ENCODE measurements around the gene COL11A2. TPM values are rescaled to one million over a fixed set of nuclear protein-coding genes. Genes with fewer than 3 reads are reported as not detected.

The COL11A2 gene
- total and polyA plus RNA-seq, 2 of the 13 experiments (the other 11 are each of a cell fraction or from before 2014, with no cell fraction given) = 0.55 TPM

GRCh38 chr6:33204415-33205190 is 12.3 kb upstream of the COL11A2 start, which contains the start of gene HSD17B8 (continued):
- TF ChIP-seq TFE3 (CRISPR knock-in tag; IDR thresholded peaks at IDR 0.05) (no peak), SMAD3 (CRISPR knock-in tag; IDR thresholded peaks at IDR 0.05) (no peak), ARNTL (CRISPR knock-in tag; IDR thresholded peaks at IDR 0.05) (peak; percentile 48; the same call in 1 of the 2 replicates), ZNF142 (CRISPR knock-in tag; IDR thresholded peaks at IDR 0.05) (peak; percentile 54; the same call in 1 of the 2 replicates), LCORL (IDR thresholded peaks at IDR 0.05) (no peak), LCORL (CRISPR knock-in tag; IDR thresholded peaks at IDR 0.05) (peak; percentile 79), RNF219 (CRISPR knock-in tag; IDR thresholded peaks at IDR 0.05) (no peak), NRL (CRISPR knock-in tag; IDR thresholded peaks at IDR 0.05; ENCODE audit: borderline replicate concordance) (no peak), ZNF414 (CRISPR knock-in tag; IDR thresholded peaks at IDR 0.05) (peak; percentile 62; the same call in 1 of the 2 replicates), ZNF343 (CRISPR knock-in tag; IDR thresholded peaks at IDR 0.05) (peak; percentile 89; the same call in 1 of the 2 replicates), CHD2 (IDR thresholded peaks at IDR 0.05; ENCODE audit: low read depth, low read length) (peak; percentile 52; the same call in 1 of the 2 replicates), HNF1A (IDR thresholded peaks at IDR 0.05; ENCODE audit: low read depth) (no peak), HNF1A (CRISPR knock-in tag; IDR thresholded peaks at IDR 0.05; ENCODE audit: borderline replicate concordance) (peak; percentile 34; the same call in 1 of the 2 replicates), ZNF484 (CRISPR knock-in tag; IDR thresholded peaks at IDR 0.05; ENCODE audit: borderline replicate concordance, low read depth) (no peak; the same call in 1 of the 2 replicates)
